ENCODE results near the gene RUNX1. TPM values are rescaled to one million over a fixed set of nuclear protein-coding genes. Genes with fewer than 3 reads are reported as not detected.

The RUNX1 gene
- total RNA-seq, 3 donors from 2014 or later = 24.8 to 165 (median 127) TPM

- no peaks in the 10 kb centered on the region for H3K9me3 ChIP-seq
- no peaks in the 10 kb centered on the region for H3K4me1 ChIP-seq
- H3K36me3 ChIP-seq = no peaks in the 10 kb centered on the region
- no peak overlapping the region for H3K27ac ChIP-seq
- TF ChIP-seq POLR2A (IDR thresholded peaks at IDR 0.05) (no peak), CTCF (IDR thresholded peaks at IDR 0.05) (no peak), POLR2AphosphoS5 (IDR thresholded peaks at IDR 0.05) (no peak)
- intact Hi-C loops (cut with DNase I; ENCODE audit: low total_unique reads) = no loop called here
- H3K27me3 ChIP-seq = no peaks in the 10 kb centered on the region
- DNase-seq (ENCODE audit: low spot score in 2 of 2) = no peak
- no peak overlapping the region for H3K4me3 ChIP-seq
These were observed 42.9 kb downstream of the RUNX1 start for GRCh38 chr21:35006248-35006647.

GRCh38 chr21:35005560-35006224 is 43.4 kb downstream of the RUNX1 start:
- no peak for TF ChIP-seq CTCF (IDR thresholded peaks at IDR 0.05)
- no peak for TF ChIP-seq POLR2AphosphoS5 (IDR thresholded peaks at IDR 0.05)
- no peak for TF ChIP-seq POLR2A (IDR thresholded peaks at IDR 0.05)
- intact Hi-C loops (cut with DNase I; ENCODE audit: low total_unique reads) = no loop called here
- Histone ChIP-seq H3K4me3 (no peak overlapping the region), H3K27me3 (no peaks in the 10 kb centered on the region), H3K36me3 (no peaks in the 10 kb centered on the region), H3K27ac (no peak overlapping the region), H3K9me3 (no peaks in the 10 kb centered on the region), H3K4me1 (no peaks in the 10 kb centered on the region)
- DNase-seq (ENCODE audit: low spot score in 2 of 2) = no peak

GRCh38 chr21:35005077-35005476 is 44.0 kb downstream of the RUNX1 start:
- intact Hi-C loops (cut with DNase I; ENCODE audit: low total_unique reads) = no loop called here
- no peak for TF ChIP-seq POLR2A (IDR thresholded peaks at IDR 0.05)
- H3K36me3 ChIP-seq = no peaks in the 10 kb centered on the region
- no peak overlapping the region for H3K27ac ChIP-seq
- DNase-seq (ENCODE audit: low spot score in 2 of 2) = no peak
- no peaks in the 10 kb centered on the region for H3K27me3 ChIP-seq
- no peaks in the 10 kb centered on the region for H3K4me1 ChIP-seq
- no peak overlapping the region for H3K4me3 ChIP-seq
- no peaks in the 10 kb centered on the region for H3K9me3 ChIP-seq

- Histone ChIP-seq H3K4me3 (no peak overlapping the region), H3K27me3 (no peaks in the 10 kb centered on the region), H3K9me3 (no peaks in the 10 kb centered on the region), H3K4me1 (no peaks in the 10 kb centered on the region), H3K36me3 (no peaks in the 10 kb centered on the region), H3K27ac (no peak overlapping the region)
- TF ChIP-seq CTCF (IDR thresholded peaks at IDR 0.05) (no peak), POLR2AphosphoS5 (IDR thresholded peaks at IDR 0.05) (no peak), POLR2A (IDR thresholded peaks at IDR 0.05) (no peak)
- intact Hi-C loops (cut with DNase I; ENCODE audit: low total_unique reads) = no loop called here
- DNase-seq (ENCODE audit: low spot score in 2 of 2) = no peak
These were observed 44.8 kb downstream of the RUNX1 start for GRCh38 chr21:35004314-35004713.

GRCh38 chr21:35002879-35003722 is 46.0 kb downstream of the RUNX1 start:
- Histone ChIP-seq H3K27ac (no peak overlapping the region), H3K36me3 (no peaks in the 10 kb centered on the region), H3K27me3 (no peaks in the 10 kb centered on the region), H3K4me3 (no peak overlapping the region), H3K4me1 (peaks cover 0 to 4% of the 10 kb centered on the region in 2 donors), H3K9me3 (no peaks in the 10 kb centered on the region)
- no peak for DNase-seq (ENCODE audit: low spot score in 2 of 2)
- intact Hi-C loops (cut with DNase I; ENCODE audit: low total_unique reads) = no loop called here
- TF ChIP-seq POLR2A (IDR thresholded peaks at IDR 0.05) (no peak), CTCF (IDR thresholded peaks at IDR 0.05) (no peak), POLR2AphosphoS5 (IDR thresholded peaks at IDR 0.05) (no peak)
